DOHH2 (cell line): ENCODE measurements around the gene OTOR.

Source experiments
- EZH2phosphoT487 ChIP-seq: fragments of 200-600 bp; sonication (generic); IDR thresholded peaks from 2 replicates; pipeline ENCODE4 v1.6.1; 2017; ENCODE audit warnings: borderline replicate concordance, mild to moderate bottlenecking, antibody characterized with exemption, low read length, moderate library complexity, mixed read lengths
- TF ChIP-seq, protein P1 (sequence below): fragments of 200-600 bp; sonication (generic); IDR thresholded peaks from one replicate; pipeline ENCODE4 v1.5.1; 2014; ENCODE audit warnings: antibody characterized with exemption, mild to moderate bottlenecking, low read depth, low read length; ENCODE audit not compliant: poor library complexity, severe bottlenecking

DNA sequence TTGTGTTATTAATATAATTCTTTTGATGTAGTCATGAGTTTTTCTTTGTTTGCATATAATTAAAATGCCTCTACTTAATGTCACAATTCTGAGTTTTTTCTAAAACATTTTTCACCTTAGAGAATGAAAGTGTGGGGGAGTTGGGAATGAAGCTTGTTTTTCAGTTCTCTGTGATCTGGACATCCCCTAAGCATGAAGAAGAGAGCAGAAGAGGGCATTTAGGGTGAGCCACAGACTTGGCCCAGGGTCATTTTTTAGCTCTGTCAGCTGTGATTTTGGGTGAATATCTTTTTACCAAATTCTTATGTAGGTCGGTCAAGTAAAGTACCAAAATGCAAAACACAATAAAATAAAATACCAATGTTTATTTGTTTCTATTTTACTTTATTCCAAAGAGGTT, 3.9 kb downstream of the OTOR start:
- TF ChIP-seq, protein P1, sequence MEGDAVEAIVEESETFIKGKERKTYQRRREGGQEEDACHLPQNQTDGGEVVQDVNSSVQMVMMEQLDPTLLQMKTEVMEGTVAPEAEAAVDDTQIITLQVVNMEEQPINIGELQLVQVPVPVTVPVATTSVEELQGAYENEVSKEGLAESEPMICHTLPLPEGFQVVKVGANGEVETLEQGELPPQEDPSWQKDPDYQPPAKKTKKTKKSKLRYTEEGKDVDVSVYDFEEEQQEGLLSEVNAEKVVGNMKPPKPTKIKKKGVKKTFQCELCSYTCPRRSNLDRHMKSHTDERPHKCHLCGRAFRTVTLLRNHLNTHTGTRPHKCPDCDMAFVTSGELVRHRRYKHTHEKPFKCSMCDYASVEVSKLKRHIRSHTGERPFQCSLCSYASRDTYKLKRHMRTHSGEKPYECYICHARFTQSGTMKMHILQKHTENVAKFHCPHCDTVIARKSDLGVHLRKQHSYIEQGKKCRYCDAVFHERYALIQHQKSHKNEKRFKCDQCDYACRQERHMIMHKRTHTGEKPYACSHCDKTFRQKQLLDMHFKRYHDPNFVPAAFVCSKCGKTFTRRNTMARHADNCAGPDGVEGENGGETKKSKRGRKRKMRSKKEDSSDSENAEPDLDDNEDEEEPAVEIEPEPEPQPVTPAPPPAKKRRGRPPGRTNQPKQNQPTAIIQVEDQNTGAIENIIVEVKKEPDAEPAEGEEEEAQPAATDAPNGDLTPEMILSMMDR, result no peak
- TF ChIP-seq EZH2phosphoT487, result no peak
